ENCODE measurements around the gene PDCL2.

- TF ChIP-seq CTCF (IDR thresholded peaks at IDR 0.05) (no peak), POLR2A (IDR thresholded peaks at IDR 0.05) (no peak)
Measured at GRCh38 chr4:55598641-55599040, 6.6 kb upstream of the PDCL2 start.

All from suprapubic skin (tissue), 3 donors.